Measurements from ENCODE around the gene CHDH.

CHDH gene

DNA sequence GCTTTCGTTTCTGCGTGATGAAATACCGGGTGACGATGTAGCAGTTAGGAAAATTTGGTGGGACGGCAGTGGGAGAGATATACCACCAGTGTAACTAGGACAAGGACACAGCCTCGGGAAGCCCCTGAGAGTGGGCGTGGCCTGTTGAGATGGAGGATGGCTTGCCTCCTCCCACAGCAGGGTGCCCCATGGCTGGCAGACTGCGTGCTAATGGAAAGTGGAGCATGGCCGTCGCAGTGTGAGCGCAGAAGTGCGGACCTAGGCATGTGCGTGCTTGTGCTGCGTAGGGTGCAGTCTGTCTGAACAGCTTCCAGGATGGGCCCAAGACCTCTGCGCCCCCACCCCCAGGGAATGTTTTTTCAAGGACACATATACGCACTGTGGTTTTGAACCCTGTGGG lies 56.8 kb downstream of the CHDH start:
- DNase-seq (ENCODE audit: low spot score), result no peak

GRCh38 chr3:53788038-53788437 lies 58.2 kb downstream of the CHDH start:
- DNase-seq (ENCODE audit: low spot score), result no peak

DNA sequence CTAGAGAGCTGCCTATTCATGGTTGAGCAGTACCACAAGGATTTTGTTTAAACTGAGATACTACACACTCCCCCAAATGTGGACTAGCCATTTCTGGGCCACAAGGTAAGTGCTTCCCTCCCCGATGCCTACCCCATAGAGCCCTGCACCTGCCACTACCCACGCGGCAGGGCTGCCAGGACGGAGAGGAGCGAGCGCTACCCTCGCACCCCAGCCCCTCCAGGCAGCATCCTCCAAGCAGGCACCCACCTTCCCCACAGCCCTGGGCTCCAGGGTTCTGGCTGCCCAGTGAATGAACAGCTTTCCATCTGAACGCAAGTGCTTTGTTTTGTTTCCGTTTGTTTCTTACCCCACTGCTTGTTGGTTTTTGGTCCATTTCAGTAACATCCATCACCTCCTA lies 59.2 kb downstream of the CHDH start:
- no peak for DNase-seq (ENCODE audit: low spot score)

GRCh38 chr3:53780806-53781205 lies 65.4 kb downstream of the CHDH start:
- DNase-seq (ENCODE audit: low spot score), result no peak

GRCh38 chr3:53780171-53780570 lies 66.0 kb downstream of the CHDH start:
- no peak for DNase-seq (ENCODE audit: low spot score)

DNA sequence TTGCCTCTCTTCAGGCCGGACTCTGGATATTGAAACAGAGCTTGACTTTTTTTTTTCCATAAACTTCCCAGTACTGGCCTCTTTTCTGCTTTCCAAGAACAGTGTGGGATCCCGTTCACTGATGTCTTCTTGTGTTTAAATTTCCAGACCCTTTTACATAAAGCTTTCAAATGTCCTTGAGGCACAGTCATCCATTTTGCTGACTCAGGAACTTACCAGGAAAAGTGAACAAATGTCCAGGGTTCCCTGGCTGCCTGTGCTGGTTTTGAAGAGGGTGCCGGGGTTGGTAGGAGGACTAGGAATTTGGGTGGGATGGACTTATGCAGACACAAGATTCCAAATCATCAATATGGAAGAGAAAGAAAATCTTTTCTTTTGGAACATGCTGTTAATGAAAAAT lies 68.1 kb downstream of the CHDH start:
- DNase-seq (ENCODE audit: low spot score), result no peak

- DNase-seq (ENCODE audit: low spot score), result no peak
These were observed 68.8 kb downstream of the CHDH start for GRCh38 chr3:53777468-53777867.

- no peak for DNase-seq (ENCODE audit: low spot score)
These were observed 69.6 kb downstream of the CHDH start for GRCh38 chr3:53776494-53777101.

DNA sequence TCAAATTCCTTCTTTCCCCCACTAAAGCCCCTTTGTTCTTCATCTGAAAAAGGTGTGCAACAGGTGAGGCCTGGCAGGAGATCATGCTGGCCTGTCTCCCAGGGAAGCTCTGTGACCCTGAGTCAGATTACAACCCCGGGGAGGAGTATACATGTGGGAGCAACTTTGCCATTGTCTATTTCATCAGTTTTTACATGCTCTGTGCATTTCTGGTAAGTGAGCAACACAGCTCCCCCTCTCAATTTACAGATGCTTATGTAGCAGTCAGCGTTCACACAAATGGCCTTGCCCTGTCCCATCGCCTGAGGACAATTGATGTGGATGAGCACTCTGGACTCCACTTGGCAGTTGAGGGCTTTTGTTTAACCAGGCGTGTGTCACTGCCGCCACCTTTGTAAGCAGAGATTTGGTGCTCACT lies 70.4 kb downstream of the CHDH start:
- DNase-seq (ENCODE audit: low spot score), result no peak

DNA sequence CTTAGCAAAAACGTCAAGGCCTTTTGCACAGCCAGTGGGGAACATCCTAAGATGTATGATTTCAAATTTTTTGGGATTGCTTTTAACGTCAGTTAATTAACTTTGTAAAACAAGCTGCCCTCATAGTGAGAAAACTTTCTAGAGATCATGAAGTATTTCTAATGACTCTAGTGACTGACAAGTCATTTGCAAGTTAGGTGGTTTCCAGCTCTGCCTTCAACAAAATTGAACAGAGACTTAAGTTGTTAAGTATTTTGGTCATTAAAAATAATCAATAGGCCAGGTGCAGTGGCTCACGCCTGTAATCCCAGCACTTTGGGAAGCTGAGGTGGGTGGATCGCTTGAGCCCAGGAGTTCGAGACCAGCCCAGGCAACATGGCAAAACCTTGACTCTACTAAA lies 71.2 kb downstream of the CHDH start:
- no peak for DNase-seq (ENCODE audit: low spot score)

- no peak for DNase-seq (ENCODE audit: low spot score)
These were observed 71.8 kb downstream of the CHDH start for GRCh38 chr3:53774414-53774813.

- no peak for DNase-seq (ENCODE audit: low spot score)
These were observed 72.4 kb downstream of the CHDH start for GRCh38 chr3:53773611-53774368.

DNA sequence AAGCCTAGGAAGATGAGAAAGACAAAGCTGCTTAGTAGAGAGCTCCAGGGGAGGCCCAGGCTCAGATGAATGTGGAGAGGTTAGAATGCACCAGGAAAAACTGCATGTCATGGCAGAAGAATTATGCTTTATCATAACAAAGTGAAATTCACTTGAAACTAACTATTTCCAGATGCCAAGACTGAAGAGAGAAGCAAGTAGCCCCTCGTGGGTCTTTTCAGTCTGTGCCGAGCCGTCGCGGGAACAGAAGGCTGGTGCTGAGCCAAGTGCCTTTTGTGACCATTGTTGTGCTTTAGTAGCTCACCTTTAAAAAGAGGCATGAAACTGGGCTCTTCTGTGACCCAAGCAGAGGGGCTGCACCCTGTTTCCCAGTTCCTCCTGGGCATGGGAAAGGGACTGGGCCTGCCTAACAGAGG lies 73.2 kb downstream of the CHDH start:
- DNase-seq (ENCODE audit: low spot score), result no peak

GRCh38 chr3:53772562-53772961 lies 73.7 kb downstream of the CHDH start:
- DNase-seq (ENCODE audit: low spot score), result no peak

- DNase-seq (ENCODE audit: low spot score), result no peak
These were observed 77.5 kb downstream of the CHDH start for GRCh38 chr3:53768478-53769459.

DNA sequence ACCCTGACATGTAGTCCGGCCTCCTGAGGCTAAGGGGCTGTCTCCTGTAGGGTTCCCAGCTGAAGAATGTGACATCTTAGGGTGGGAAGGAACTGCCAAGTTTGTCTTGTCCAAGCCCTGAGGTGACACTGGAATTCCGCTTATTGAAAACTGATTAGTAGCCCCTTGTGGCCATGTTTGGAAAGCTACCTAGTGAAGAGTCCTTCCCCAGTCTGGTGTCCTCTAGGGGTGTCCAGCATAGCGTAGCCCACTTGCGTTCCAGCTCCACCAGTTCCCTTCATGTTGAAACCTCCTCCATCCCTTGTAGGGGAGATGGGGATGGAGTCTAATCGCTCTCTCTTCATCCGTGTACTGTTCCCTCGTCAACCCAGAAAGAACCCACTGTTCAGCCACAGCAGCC lies 79.5 kb downstream of the CHDH start:
- DNase-seq (ENCODE audit: low spot score), result no peak

DNA sequence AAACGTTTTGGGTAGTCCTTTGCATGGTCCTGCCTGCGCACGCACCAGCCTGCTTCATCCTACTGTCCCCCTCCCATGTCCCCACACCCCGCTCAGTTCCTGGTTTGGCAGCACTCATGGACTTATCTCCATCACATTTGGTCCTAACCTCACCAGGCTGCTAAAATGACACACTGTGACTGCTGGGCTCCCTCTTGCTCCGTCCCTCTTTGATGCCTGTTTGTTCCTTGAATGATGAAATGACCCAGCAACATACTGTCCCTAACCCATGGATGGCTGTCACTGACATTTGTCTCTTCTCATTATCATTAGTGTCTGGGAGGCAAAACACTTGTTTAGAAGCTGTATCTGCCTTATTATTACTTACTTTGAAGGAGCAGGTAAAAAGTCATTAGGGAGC lies 80.5 kb downstream of the CHDH start:
- no peak for DNase-seq (ENCODE audit: low spot score)

GRCh38 chr3:53764026-53764775 lies 82.0 kb downstream of the CHDH start:
- DNase-seq (ENCODE audit: low spot score), result no peak

DNA sequence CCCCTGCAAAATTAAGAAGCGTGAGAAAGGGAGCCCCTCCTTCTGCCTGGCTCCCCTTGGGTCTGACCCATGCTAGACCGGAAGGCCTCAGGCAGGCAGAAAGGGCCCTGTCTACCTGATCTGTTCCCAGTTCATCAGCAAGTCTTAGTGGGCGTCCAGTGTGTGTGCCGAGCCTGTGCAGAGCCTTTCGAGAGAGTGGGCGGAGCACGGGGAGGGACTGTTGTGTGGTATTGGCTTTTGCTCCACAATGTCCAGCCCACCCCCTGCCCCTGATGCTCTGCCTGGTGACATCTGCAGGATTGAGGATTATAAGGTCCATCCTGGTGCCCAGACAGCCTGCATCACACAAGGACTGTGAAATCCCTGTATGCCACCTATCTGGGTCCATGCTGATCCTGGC lies 82.9 kb downstream of the CHDH start:
- no peak for DNase-seq (ENCODE audit: low spot score)
